ENCODE data around the gene STAC. TPM values are rescaled to one million over a fixed set of nuclear protein-coding genes. Genes with fewer than 3 reads are reported as not detected.
A peak's percentile ranks its signal among the peaks of the same experiment; 100 is the strongest.

The STAC gene
- total RNA-seq, 1 donor from 2014 or later: 1.3 TPM

DNA sequence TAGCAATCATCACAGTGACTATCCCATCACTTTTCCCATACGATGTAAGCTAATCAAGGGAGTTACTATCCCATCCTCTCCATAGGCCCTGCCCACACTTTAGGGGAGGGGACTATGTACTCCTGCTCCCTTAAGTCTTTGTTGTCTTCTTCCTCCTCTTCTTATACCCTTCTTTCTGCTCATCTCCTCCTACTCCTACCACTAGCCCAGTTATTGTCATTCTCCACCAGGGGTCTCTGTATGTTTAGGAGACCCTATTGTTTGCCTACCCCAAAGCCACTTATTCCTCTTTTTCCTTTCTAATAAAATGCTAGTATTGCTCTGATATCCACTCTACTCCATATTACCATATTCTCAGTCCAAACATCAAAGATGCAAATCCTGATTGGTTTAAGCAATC is 27.8 kb downstream of the STAC start:
- no peaks in the 10 kb centered on the region for H3K27me3 Mint-ChIP-seq (ENCODE audit: low read depth)
- TF ChIP-seq, protein P1, sequence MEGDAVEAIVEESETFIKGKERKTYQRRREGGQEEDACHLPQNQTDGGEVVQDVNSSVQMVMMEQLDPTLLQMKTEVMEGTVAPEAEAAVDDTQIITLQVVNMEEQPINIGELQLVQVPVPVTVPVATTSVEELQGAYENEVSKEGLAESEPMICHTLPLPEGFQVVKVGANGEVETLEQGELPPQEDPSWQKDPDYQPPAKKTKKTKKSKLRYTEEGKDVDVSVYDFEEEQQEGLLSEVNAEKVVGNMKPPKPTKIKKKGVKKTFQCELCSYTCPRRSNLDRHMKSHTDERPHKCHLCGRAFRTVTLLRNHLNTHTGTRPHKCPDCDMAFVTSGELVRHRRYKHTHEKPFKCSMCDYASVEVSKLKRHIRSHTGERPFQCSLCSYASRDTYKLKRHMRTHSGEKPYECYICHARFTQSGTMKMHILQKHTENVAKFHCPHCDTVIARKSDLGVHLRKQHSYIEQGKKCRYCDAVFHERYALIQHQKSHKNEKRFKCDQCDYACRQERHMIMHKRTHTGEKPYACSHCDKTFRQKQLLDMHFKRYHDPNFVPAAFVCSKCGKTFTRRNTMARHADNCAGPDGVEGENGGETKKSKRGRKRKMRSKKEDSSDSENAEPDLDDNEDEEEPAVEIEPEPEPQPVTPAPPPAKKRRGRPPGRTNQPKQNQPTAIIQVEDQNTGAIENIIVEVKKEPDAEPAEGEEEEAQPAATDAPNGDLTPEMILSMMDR (conservative IDR thresholded peaks at IDR 0.05): peak; percentile 33
- no peaks in the 10 kb centered on the region for H3K4me1 Mint-ChIP-seq
- no peaks in the 10 kb centered on the region for H3K36me3 Mint-ChIP-seq (ENCODE audit: low read depth)
- no peak overlapping the region for H3K27ac Mint-ChIP-seq (ENCODE audit: unreplicated experiment)
- no peak overlapping the region for H3K4me3 Mint-ChIP-seq
- no peak for DNase-seq (ENCODE audit: low read depth, low spot score)
- H3K9me3 Mint-ChIP-seq: no peaks in the 10 kb centered on the region

DNA sequence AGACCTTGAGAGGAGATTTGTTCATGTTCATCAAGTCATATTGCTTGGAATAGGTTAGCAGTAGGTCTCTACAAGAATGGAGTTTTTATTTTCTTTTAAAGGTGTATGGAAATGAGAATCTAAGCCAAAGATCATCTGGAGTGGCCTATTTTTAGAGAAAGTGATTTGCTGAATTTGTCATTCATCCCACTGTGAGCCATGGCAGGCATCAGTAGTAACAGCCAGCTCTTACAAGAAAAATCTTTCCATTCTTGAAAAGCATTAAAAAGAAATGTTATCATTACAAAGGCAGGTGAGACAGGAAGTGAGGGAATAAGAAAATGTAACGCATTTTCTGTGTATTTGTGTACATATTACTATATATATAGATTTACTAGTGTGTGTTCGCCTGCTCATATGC is 29.6 kb downstream of the STAC start:
- Mint-ChIP-seq H3K4me3 (no peak overlapping the region), H3K27ac (ENCODE audit: unreplicated experiment) (no peak overlapping the region), H3K9me3 (peaks cover 2% of the 10 kb centered on the region), H3K27me3 (ENCODE audit: low read depth) (no peaks in the 10 kb centered on the region), H3K36me3 (ENCODE audit: low read depth) (no peaks in the 10 kb centered on the region), H3K4me1 (no peaks in the 10 kb centered on the region)
- DNase-seq (ENCODE audit: low read depth, low spot score): no peak
- TF ChIP-seq, protein P1 (conservative IDR thresholded peaks at IDR 0.05): no peak

GRCh38 chr3:36411587-36411986 is 31.3 kb downstream of the STAC start:
- TF ChIP-seq, protein P1 (conservative IDR thresholded peaks at IDR 0.05): no peak
- Mint-ChIP-seq H3K4me3 (no peak overlapping the region), H3K9me3 (peaks cover 5% of the 10 kb centered on the region)

GRCh38 chr3:36416599-36416998 is 36.3 kb downstream of the STAC start:
- Mint-ChIP-seq H3K4me3 (no peak overlapping the region), H3K27me3 (ENCODE audit: low read depth) (no peaks in the 10 kb centered on the region), H3K4me1 (peaks cover 5% of the 10 kb centered on the region), H3K36me3 (ENCODE audit: low read depth) (no peaks in the 10 kb centered on the region), H3K9me3 (peaks cover 5% of the 10 kb centered on the region), H3K27ac (ENCODE audit: unreplicated experiment) (no peak overlapping the region)
- TF ChIP-seq, protein P1 (conservative IDR thresholded peaks at IDR 0.05): no peak
- no peak for DNase-seq (ENCODE audit: low read depth, low spot score)

More at GRCh38 chr3:36411587-36411986, 31.3 kb downstream of the STAC start:
- no peak for DNase-seq (ENCODE audit: low read depth, low spot score)
- H3K27me3 Mint-ChIP-seq (ENCODE audit: low read depth): no peaks in the 10 kb centered on the region
- no peaks in the 10 kb centered on the region for H3K4me1 Mint-ChIP-seq
- no peak overlapping the region for H3K27ac Mint-ChIP-seq (ENCODE audit: unreplicated experiment)
- no peaks in the 10 kb centered on the region for H3K36me3 Mint-ChIP-seq (ENCODE audit: low read depth)

DNA sequence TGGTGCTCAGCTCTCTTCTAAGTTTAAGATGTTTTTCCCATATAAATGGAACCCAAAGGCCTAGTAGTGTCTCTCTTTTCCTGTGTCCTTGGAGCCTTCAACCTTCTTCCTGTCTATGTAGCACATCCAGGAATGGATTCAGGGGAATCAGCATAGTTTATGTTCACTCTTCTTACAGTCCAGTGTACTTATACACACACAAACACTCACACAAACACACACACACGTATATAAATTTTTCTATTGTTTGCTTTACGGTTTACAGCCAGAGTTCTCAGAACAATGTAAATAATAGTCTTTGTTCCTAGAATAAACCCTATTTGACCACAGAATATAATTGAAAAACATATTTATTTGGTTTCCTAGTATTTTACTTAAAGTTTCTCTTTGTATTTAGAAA is 36.9 kb downstream of the STAC start:
- Mint-ChIP-seq H3K27ac (ENCODE audit: unreplicated experiment) (no peak overlapping the region), H3K4me3 (no peak overlapping the region), H3K9me3 (peaks cover 5% of the 10 kb centered on the region), H3K36me3 (ENCODE audit: low read depth) (no peaks in the 10 kb centered on the region), H3K27me3 (ENCODE audit: low read depth) (no peaks in the 10 kb centered on the region), H3K4me1 (peaks cover 5% of the 10 kb centered on the region)
- TF ChIP-seq, protein P1 (conservative IDR thresholded peaks at IDR 0.05): no peak
- no peak for DNase-seq (ENCODE audit: low read depth, low spot score)

DNA sequence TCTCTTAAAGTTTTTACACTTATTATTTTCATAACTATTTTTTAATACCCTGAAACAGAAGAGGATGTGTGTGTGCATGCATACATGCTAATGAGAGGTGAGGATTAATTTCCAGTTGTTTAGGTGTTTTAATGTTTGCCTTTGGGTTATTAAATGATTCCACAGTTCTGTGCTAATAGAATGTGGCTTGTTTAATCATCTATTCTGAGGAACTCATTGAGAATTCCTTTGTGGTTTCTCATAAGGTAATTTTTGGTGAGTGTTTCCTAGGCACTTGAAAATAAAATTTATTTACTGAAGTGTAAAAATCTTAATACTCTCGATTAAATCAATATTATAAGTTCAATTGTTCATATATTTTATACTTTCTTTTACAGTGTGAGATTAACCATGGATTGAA is 38.0 kb downstream of the STAC start:
- H3K4me1 Mint-ChIP-seq: peaks cover 5% of the 10 kb centered on the region
- DNase-seq (ENCODE audit: low read depth, low spot score): no peak
- H3K27ac Mint-ChIP-seq (ENCODE audit: unreplicated experiment): no peak overlapping the region
- no peaks in the 10 kb centered on the region for H3K36me3 Mint-ChIP-seq (ENCODE audit: low read depth)
- H3K27me3 Mint-ChIP-seq (ENCODE audit: low read depth): no peaks in the 10 kb centered on the region
- peaks cover 5% of the 10 kb centered on the region for H3K9me3 Mint-ChIP-seq
- TF ChIP-seq, protein P1 (conservative IDR thresholded peaks at IDR 0.05): no peak
- no peak overlapping the region for H3K4me3 Mint-ChIP-seq

All from neural crest cell (in vitro differentiated cells).